Measurements from ENCODE around the gene HNRNPH2. TPM values are rescaled to one million over a fixed set of nuclear protein-coding genes. Genes with fewer than 3 reads are reported as not detected.
A peak's percentile ranks its signal among the peaks of the same experiment; 100 is the strongest.

Gene HNRNPH2
- polyA plus RNA-seq, 1 donor (not counting 4 experiments of a cell fraction or from before 2014, with no cell fraction given): 73.2 TPM

GRCh38 chrX:101460669-101461068 is 52.6 kb downstream of the HNRNPH2 start:
- Histone ChIP-seq H3K27me3 (ENCODE audit: control insufficient read depth, extremely low read depth, insufficient read depth, low read length) (no peaks in the 10 kb centered on the region), H3K9ac (ENCODE audit: control insufficient read depth, extremely low read depth, insufficient read depth, low read length) (no peak overlapping the region), H3K79me2 (ENCODE audit: control insufficient read depth, insufficient read depth, low read length) (no peaks in the 10 kb centered on the region), H3K27ac (ENCODE audit: control insufficient read depth, insufficient read depth, low read length) (no peak overlapping the region), H3K4me2 (ENCODE audit: control insufficient read depth, extremely low read depth, insufficient read depth, low read depth, low read length) (no peak overlapping the region), H3K9me1 (ENCODE audit: control insufficient read depth, extremely low read depth, insufficient read depth, low read length) (no peaks in the 10 kb centered on the region), H3K9me3 (ENCODE audit: control insufficient read depth, low read depth, low read length) (no peaks in the 10 kb centered on the region), H4K20me1 (ENCODE audit: control insufficient read depth, extremely low read depth, insufficient read depth, low read length) (no peaks in the 10 kb centered on the region), H3K4me1 (ENCODE audit: control insufficient read depth, extremely low read depth, insufficient read depth, low read length) (no peaks in the 10 kb centered on the region), H2AFZ (ENCODE audit: control insufficient read depth, low read length) (no peak overlapping the region), H3K4me3 (ENCODE audit: control insufficient read depth in 2 of 3, extremely low read depth in 1 of 3, insufficient read depth in 2 of 3, low read depth in 1 of 3, low read length in 3 of 3) (no peak overlapping the region), H3K36me3 (ENCODE audit: control insufficient read depth in 2 of 2, extremely low read depth in 1 of 2, insufficient read depth in 2 of 2, low read length in 2 of 2) (no peaks in the 10 kb centered on the region)
- dilution Hi-C loops (cut with MboI; ENCODE audit: extremely low pct_ligation_motif_present, low sequenced_read_pairs): no loop called here
- DNase-seq (ENCODE audit: low read depth, low spot score) (no peak), FAIRE-seq (no peak)
- TF ChIP-seq CTCF (optimal IDR thresholded peaks at IDR 0.05 in 1 of 3, IDR thresholded peaks at IDR 0.05 in 1 of 3, conservative IDR thresholded peaks at IDR 0.05 in 1 of 3; ENCODE audit: extremely low read depth in 1 of 3, insufficient read depth in 2 of 3, low read length in 3 of 3): no peak
- no peak for TF ChIP-seq EZH2 (IDR thresholded peaks at IDR 0.05; ENCODE audit: low read length)

GRCh38 chrX:101462892-101463291 is 54.9 kb downstream of the HNRNPH2 start:
- Histone ChIP-seq H3K27me3 (ENCODE audit: control insufficient read depth, extremely low read depth, insufficient read depth, low read length) (no peaks in the 10 kb centered on the region), H3K4me1 (ENCODE audit: control insufficient read depth, extremely low read depth, insufficient read depth, low read length) (no peaks in the 10 kb centered on the region), H3K9me1 (ENCODE audit: control insufficient read depth, extremely low read depth, insufficient read depth, low read length) (no peaks in the 10 kb centered on the region), H3K9me3 (ENCODE audit: control insufficient read depth, low read depth, low read length) (no peaks in the 10 kb centered on the region), H2AFZ (ENCODE audit: control insufficient read depth, low read length) (no peak overlapping the region), H3K27ac (ENCODE audit: control insufficient read depth, insufficient read depth, low read length) (no peak overlapping the region), H3K4me2 (ENCODE audit: control insufficient read depth, extremely low read depth, insufficient read depth, low read depth, low read length) (no peak overlapping the region), H3K79me2 (ENCODE audit: control insufficient read depth, insufficient read depth, low read length) (no peaks in the 10 kb centered on the region), H3K36me3 (ENCODE audit: control insufficient read depth in 2 of 2, extremely low read depth in 1 of 2, insufficient read depth in 2 of 2, low read length in 2 of 2) (no peaks in the 10 kb centered on the region), H3K9ac (ENCODE audit: control insufficient read depth, extremely low read depth, insufficient read depth, low read length) (no peak overlapping the region), H4K20me1 (ENCODE audit: control insufficient read depth, extremely low read depth, insufficient read depth, low read length) (no peaks in the 10 kb centered on the region), H3K4me3 (ENCODE audit: control insufficient read depth in 2 of 3, extremely low read depth in 1 of 3, insufficient read depth in 2 of 3, low read depth in 1 of 3, low read length in 3 of 3) (no peak overlapping the region)
- dilution Hi-C loops (cut with MboI; ENCODE audit: extremely low pct_ligation_motif_present, low sequenced_read_pairs): no loop called here
- DNase-seq (ENCODE audit: low read depth, low spot score) (no peak), FAIRE-seq (peak; percentile 48)
- no peak for TF ChIP-seq EZH2 (IDR thresholded peaks at IDR 0.05; ENCODE audit: low read length)
- peak; percentile 31 to 42 (median 39) for TF ChIP-seq CTCF (optimal IDR thresholded peaks at IDR 0.05 in 1 of 3, IDR thresholded peaks at IDR 0.05 in 1 of 3, conservative IDR thresholded peaks at IDR 0.05 in 1 of 3; ENCODE audit: extremely low read depth in 1 of 3, insufficient read depth in 2 of 3, low read length in 3 of 3)

Other genes starting within 250 kb of the HNRNPH2 start
- gene DRP2, start 188.4 kb upstream of the HNRNPH2 start, polyA plus RNA-seq: 0.02 to 0.08 TPM (median 0.05 TPM) in 3 replicates
- gene TAF7L, start 116.9 kb upstream of the HNRNPH2 start, polyA plus RNA-seq: 0.06 to 0.26 TPM (median 0.13 TPM) in 3 replicates
- 12.6 to 17.0 TPM (median 14.6 TPM) in 3 replicates for gene TIMM8A, start 59.5 kb upstream of the HNRNPH2 start, polyA plus RNA-seq
- gene BTK, start 22.0 kb upstream of the HNRNPH2 start, polyA plus RNA-seq: 0.05 to 0.42 TPM (median 0.18 TPM) in 3 replicates
- gene RPL36A, start 17.2 kb upstream of the HNRNPH2 start, polyA plus RNA-seq: 2,220 to 2,714 TPM (median 2,266 TPM) in 3 replicates
- 38.3 to 62.1 TPM (median 59.3 TPM) in 3 replicates for gene GLA, start 297 bp upstream of the HNRNPH2 start, polyA plus RNA-seq
- gene ARMCX4, start 77.2 kb downstream of the HNRNPH2 start, polyA plus RNA-seq: 0.31 to 0.37 TPM (median 0.34 TPM) in 3 replicates
- gene ARMCX1, start 142.3 kb downstream of the HNRNPH2 start, polyA plus RNA-seq: 14.4 to 16.1 TPM (median 14.9 TPM) in 3 replicates
- gene ARMCX6, start 209.8 kb downstream of the HNRNPH2 start, polyA plus RNA-seq: 43.5 to 60.8 TPM (median 56.1 TPM) in 3 replicates
- gene ARMCX3, start 214.9 kb downstream of the HNRNPH2 start, polyA plus RNA-seq: 15.5 to 21.2 TPM (median 18.5 TPM) in 3 replicates